Fibroblast of mammary gland (primary cell): ENCODE results near the gene ATP13A4.
A peak's percentile ranks its signal among the peaks of the same experiment; 100 is the strongest.

Experiments used
- DNase-seq: peaks from one replicate; pipeline ENCODE4 v3.0.0-alpha.2; 2010; ENCODE audit warnings: low read depth
- H3K4me3 ChIP-seq: 2 replicates; pipeline ENCODE4 v1.5.1; 2011; ENCODE audit warnings: low read depth, mild to moderate bottlenecking, low read length, moderate library complexity; ENCODE audit not compliant: control insufficient read depth
- TF ChIP-seq, protein P1 (sequence below): conservative IDR thresholded peaks from 2 replicates; pipeline ENCODE4 v1.5.1; 2011; ENCODE audit warnings: low read depth, low read length, inconsistent platforms; ENCODE audit not compliant: control insufficient read depth, insufficient read depth

The ATP13A4 gene

DNA sequence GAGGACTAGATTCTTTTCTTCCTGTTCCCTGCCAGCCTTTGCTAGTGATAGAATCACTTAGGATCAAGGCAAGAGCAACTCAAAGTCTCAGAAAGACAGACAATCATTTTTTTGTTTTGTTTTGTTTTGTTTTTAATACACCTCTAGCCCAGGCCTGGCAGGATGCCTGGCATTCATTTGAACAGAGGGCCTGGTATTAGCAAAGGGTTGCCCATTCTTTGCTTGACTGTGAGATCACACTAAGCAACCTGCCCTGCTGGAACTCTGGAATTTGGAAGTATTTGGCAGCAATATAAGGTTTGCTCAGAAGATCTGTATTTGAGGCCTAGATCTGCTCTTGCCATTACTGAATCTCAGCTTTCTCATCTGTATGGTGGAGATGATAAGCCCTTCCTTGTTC lies 154.4 kb downstream of the ATP13A4 start:
- no peak for DNase-seq
- H3K4me3 ChIP-seq: no peak overlapping the region
- TF ChIP-seq, protein P1, sequence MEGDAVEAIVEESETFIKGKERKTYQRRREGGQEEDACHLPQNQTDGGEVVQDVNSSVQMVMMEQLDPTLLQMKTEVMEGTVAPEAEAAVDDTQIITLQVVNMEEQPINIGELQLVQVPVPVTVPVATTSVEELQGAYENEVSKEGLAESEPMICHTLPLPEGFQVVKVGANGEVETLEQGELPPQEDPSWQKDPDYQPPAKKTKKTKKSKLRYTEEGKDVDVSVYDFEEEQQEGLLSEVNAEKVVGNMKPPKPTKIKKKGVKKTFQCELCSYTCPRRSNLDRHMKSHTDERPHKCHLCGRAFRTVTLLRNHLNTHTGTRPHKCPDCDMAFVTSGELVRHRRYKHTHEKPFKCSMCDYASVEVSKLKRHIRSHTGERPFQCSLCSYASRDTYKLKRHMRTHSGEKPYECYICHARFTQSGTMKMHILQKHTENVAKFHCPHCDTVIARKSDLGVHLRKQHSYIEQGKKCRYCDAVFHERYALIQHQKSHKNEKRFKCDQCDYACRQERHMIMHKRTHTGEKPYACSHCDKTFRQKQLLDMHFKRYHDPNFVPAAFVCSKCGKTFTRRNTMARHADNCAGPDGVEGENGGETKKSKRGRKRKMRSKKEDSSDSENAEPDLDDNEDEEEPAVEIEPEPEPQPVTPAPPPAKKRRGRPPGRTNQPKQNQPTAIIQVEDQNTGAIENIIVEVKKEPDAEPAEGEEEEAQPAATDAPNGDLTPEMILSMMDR: no peak

DNA sequence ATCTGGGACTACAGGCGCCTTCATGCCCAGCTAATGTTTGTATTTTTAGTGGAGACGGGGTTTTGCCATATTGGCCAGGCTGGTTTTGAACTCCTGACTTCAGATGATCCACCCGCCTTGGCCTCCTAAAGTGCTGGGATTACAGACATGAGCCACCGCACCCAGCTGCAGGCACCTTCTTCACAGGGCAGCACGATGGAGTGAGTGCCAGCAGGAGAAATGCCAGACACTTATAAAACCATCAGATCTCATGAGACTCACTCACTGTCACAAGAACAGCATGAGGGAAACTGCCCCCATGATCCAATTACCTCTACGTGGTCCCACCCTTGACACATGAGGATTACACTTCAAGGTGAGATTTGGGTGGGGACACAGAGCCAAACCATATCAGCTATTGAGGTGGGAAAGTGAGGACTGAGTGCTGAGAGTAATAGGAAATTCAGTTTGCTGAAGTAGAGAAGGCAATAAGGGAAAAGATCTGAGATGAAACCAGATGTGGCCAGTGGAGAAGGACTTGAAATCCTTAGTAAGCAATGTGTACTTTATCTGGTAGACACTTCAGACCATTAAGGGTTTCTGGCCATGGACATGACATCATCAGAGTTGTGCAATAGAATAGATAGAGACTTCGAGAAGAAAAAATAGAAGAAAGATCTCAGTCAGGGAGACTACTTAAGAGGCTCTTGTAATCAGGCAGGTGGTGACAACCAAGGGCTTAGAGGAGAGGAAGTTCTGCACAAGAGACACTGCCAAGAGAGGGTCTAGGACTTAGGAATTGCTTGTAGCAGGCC lies 158.0 kb downstream of the ATP13A4 start:
- TF ChIP-seq, protein P1: no peak
- H3K4me3 ChIP-seq: no peak overlapping the region
- peak; percentile 1 for DNase-seq

DNA sequence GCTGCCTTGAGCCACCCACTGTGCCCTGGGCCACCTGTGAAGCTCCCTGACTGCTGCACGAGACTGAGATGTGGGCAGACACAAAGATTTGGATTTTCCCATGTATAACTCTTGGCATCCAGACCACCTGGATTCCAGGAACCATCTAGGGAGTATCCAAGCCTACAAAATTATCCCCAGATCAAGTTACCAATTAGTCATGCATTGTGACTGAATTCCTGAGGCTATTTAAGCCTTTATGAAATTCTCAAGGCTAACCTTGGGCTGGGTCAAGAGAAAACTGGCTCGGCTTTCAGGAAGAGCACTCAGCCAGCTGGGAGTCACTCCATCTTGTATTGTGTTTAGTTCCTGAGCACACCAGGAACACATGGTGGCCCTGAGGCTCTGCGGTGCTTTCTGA lies 162.8 kb downstream of the ATP13A4 start:
- no peak for DNase-seq
- TF ChIP-seq, protein P1: no peak
- no peak overlapping the region for H3K4me3 ChIP-seq

DNA sequence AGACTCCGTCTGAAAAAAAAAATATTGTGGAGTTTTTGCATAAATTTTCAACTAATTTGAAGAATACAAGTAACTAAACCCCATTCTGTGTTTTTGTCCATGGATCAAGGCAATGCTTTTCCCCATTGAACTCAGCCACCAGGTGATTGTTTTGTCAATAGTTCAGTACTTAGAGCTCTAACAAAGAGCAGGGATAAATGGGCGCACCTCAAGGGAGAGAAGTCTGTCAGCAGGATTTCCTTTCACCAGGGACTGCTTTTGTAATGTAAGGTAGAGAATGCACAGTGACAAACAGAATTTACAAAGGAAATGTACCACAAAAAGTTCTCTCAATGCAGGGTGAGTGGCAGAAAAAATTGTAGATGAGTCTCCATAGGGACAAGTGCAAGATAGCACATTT lies 165.4 kb downstream of the ATP13A4 start:
- no peak overlapping the region for H3K4me3 ChIP-seq
- no peak for DNase-seq
- TF ChIP-seq, protein P1: no peak

DNA sequence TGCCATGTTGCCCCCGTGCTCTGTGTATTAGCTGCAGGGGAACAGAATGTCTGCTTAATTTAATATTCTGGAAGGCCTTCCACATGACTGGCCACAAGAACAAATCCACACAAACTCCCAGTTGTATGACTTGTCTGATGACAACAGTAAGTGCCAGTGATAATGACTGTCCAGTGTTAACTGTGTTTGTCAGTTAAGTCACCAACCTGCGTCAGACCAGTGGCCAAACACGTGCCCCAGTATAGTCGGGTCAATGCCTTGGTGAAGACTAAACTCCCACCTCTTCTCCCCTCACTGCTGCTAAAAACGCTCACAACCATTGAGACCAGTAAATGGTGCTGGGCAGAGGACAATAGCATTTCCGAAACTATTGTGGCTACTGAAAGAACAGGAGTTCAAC lies 166.3 kb downstream of the ATP13A4 start:
- TF ChIP-seq, protein P1: no peak
- no peak overlapping the region for H3K4me3 ChIP-seq
- DNase-seq: no peak

DNA sequence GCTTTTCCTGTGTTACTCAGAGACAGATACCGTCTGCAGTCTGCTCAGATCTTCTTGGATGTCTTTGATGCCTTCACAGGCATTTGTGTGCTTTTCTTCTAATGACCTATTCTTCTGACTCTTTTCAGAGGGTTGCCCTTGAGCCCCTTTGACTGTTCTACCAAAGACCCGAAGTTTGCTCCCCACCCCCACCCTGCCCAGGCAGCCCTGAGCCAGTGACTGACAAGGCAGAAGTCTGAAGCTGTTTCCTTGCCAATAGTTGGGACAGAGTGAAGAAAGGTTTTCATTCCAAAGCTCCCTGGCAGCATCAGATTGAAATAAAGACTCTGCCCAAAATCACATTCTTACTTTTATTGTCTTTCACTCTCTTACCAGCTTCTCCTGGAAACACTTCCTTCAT lies 167.1 kb downstream of the ATP13A4 start:
- DNase-seq: no peak
- TF ChIP-seq, protein P1: no peak
- no peak overlapping the region for H3K4me3 ChIP-seq
